SK-N-SH treated with all-trans-retinoic acid at 6 μM for 48 hours (cell line): ENCODE results near the gene EHD1.

ENCODE experiments used
- ARNTL ChIP-seq: fragments of 450-650 bp; formaldehyde crosslinking; IDR thresholded peaks from 2 replicates; pipeline ENCODE4 v1.5.0; 2020; ENCODE audit warnings: low read depth, mild to moderate bottlenecking, moderate library complexity, borderline replicate concordance
- ESRRG ChIP-seq: fragments of 250-450 bp; sonication (Bioruptor Pico); IDR thresholded peaks from 2 replicates; pipeline ENCODE4 v1.6.1; 2021; ENCODE audit warnings: mild to moderate bottlenecking
- ISL1 ChIP-seq: fragments of 250-450 bp; sonication (Bioruptor Pico); IDR thresholded peaks from 2 replicates; pipeline ENCODE4 v2.1.2; 2022; ENCODE audit warnings: mild to moderate bottlenecking, moderate library complexity
- PPARA ChIP-seq: fragments of 250-450 bp; sonication (Bioruptor Pico); IDR thresholded peaks from 2 replicates; pipeline ENCODE4 v1.5.0; 2020; ENCODE audit warnings: mild to moderate bottlenecking, borderline replicate concordance
- RARB ChIP-seq: fragments of 250-450 bp; sonication (Bioruptor Pico); IDR thresholded peaks from 2 replicates; pipeline ENCODE4 v1.8.0; 2021; ENCODE audit warnings: mild to moderate bottlenecking, moderate library complexity
- TCF4 ChIP-seq: fragments of 250-450 bp; sonication (Bioruptor Pico); IDR thresholded peaks from 2 replicates; pipeline ENCODE4 v1.8.0; 2021; ENCODE audit warnings: mild to moderate bottlenecking, moderate library complexity, borderline replicate concordance
- ZC3H10 ChIP-seq: fragments of 250-450 bp; sonication (Bioruptor Pico); IDR thresholded peaks from 2 replicates; pipeline ENCODE4 v1.5.1; 2021; ENCODE audit warnings: mild to moderate bottlenecking, moderate library complexity
- ZFP30 ChIP-seq: fragments of 450-650 bp; formaldehyde crosslinking; IDR thresholded peaks from 2 replicates; pipeline ENCODE4 v1.5.0; 2022; ENCODE audit warnings: mild to moderate bottlenecking, moderate library complexity
- ZNF70 ChIP-seq: fragments of 450-650 bp; formaldehyde crosslinking; IDR thresholded peaks from 2 replicates; pipeline ENCODE4 v1.5.0; 2020; ENCODE audit warnings: mild to moderate bottlenecking, moderate library complexity
- TF ChIP-seq, protein P1 (sequence below): fragments of 250-450 bp; sonication (Bioruptor Pico); IDR thresholded peaks from 2 replicates; pipeline ENCODE4 v1.8.0; 2020; ENCODE audit warnings: mild to moderate bottlenecking, moderate library complexity, borderline replicate concordance
- TF ChIP-seq, protein P2 (sequence below): fragments of 250-450 bp; sonication (Bioruptor Pico); IDR thresholded peaks from 2 replicates; pipeline ENCODE4 v1.5.1; 2020; ENCODE audit warnings: low read depth, mild to moderate bottlenecking, moderate library complexity
- TF ChIP-seq, protein P3 (sequence below): fragments of 250-450 bp; sonication (Bioruptor Pico); IDR thresholded peaks from 2 replicates; pipeline ENCODE4 v1.5.1; 2021; ENCODE audit warnings: mild to moderate bottlenecking, moderate library complexity
- TF ChIP-seq, protein P4 (sequence below): fragments of 250-450 bp; sonication (Bioruptor Pico); IDR thresholded peaks from 2 replicates; pipeline ENCODE4 v1.5.0; 2020; ENCODE audit warnings: mild to moderate bottlenecking, moderate library complexity

DNA sequence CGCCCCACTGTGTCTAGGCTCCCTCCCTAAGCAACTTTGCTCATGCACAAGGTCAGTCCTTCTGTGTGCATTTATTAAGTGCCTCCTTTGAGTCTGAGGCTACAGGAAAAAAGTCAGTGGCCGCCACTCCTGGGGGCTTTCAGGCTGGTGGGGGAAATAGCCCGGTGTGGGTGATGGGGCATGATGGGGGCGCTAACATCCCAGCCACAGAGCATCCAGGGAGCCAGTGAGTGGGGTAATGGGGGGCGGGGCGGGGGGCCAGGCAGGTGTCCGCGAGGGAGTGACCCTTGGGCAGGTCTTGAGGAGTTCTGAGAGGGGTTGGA is 9.9 kb upstream of the EHD1 start:
- TF ChIP-seq ZNF70, result no peak
- TF ChIP-seq, protein P1, sequence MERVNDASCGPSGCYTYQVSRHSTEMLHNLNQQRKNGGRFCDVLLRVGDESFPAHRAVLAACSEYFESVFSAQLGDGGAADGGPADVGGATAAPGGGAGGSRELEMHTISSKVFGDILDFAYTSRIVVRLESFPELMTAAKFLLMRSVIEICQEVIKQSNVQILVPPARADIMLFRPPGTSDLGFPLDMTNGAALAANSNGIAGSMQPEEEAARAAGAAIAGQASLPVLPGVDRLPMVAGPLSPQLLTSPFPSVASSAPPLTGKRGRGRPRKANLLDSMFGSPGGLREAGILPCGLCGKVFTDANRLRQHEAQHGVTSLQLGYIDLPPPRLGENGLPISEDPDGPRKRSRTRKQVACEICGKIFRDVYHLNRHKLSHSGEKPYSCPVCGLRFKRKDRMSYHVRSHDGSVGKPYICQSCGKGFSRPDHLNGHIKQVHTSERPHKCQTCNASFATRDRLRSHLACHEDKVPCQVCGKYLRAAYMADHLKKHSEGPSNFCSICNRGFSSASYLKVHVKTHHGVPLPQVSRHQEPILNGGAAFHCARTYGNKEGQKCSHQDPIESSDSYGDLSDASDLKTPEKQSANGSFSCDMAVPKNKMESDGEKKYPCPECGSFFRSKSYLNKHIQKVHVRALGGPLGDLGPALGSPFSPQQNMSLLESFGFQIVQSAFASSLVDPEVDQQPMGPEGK (CRISPR knock-in tag), result no peak
- TF ChIP-seq, protein P2, sequence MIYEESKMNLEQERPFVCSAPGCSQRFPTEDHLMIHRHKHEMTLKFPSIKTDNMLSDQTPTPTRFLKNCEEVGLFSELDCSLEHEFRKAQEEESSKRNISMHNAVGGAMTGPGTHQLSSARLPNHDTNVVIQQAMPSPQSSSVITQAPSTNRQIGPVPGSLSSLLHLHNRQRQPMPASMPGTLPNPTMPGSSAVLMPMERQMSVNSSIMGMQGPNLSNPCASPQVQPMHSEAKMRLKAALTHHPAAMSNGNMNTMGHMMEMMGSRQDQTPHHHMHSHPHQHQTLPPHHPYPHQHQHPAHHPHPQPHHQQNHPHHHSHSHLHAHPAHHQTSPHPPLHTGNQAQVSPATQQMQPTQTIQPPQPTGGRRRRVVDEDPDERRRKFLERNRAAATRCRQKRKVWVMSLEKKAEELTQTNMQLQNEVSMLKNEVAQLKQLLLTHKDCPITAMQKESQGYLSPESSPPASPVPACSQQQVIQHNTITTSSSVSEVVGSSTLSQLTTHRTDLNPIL (CRISPR knock-in tag), result no peak
- TF ChIP-seq ZC3H10 (CRISPR knock-in tag), result no peak
- TF ChIP-seq, protein P3, sequence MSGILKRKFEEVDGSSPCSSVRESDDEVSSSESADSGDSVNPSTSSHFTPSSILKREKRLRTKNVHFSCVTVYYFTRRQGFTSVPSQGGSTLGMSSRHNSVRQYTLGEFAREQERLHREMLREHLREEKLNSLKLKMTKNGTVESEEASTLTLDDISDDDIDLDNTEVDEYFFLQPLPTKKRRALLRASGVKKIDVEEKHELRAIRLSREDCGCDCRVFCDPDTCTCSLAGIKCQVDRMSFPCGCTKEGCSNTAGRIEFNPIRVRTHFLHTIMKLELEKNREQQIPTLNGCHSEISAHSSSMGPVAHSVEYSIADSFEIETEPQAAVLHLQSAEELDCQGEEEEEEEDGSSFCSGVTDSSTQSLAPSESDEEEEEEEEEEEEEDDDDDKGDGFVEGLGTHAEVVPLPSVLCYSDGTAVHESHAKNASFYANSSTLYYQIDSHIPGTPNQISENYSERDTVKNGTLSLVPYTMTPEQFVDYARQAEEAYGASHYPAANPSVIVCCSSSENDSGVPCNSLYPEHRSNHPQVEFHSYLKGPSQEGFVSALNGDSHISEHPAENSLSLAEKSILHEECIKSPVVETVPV (CRISPR knock-in tag), result no peak
- TF ChIP-seq RARB, result no peak
- no peak for TF ChIP-seq ARNTL (CRISPR knock-in tag)
- TF ChIP-seq PPARA (CRISPR knock-in tag), result no peak
- TF ChIP-seq ESRRG, result no peak
- TF ChIP-seq TCF4 (CRISPR knock-in tag), result no peak
- TF ChIP-seq, protein P4, sequence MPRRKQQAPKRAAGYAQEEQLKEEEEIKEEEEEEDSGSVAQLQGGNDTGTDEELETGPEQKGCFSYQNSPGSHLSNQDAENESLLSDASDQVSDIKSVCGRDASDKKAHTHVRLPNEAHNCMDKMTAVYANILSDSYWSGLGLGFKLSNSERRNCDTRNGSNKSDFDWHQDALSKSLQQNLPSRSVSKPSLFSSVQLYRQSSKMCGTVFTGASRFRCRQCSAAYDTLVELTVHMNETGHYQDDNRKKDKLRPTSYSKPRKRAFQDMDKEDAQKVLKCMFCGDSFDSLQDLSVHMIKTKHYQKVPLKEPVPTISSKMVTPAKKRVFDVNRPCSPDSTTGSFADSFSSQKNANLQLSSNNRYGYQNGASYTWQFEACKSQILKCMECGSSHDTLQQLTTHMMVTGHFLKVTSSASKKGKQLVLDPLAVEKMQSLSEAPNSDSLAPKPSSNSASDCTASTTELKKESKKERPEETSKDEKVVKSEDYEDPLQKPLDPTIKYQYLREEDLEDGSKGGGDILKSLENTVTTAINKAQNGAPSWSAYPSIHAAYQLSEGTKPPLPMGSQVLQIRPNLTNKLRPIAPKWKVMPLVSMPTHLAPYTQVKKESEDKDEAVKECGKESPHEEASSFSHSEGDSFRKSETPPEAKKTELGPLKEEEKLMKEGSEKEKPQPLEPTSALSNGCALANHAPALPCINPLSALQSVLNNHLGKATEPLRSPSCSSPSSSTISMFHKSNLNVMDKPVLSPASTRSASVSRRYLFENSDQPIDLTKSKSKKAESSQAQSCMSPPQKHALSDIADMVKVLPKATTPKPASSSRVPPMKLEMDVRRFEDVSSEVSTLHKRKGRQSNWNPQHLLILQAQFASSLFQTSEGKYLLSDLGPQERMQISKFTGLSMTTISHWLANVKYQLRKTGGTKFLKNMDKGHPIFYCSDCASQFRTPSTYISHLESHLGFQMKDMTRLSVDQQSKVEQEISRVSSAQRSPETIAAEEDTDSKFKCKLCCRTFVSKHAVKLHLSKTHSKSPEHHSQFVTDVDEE (CRISPR knock-in tag), result no peak
- TF ChIP-seq ZFP30 (CRISPR knock-in tag), result no peak
- no peak for TF ChIP-seq ISL1
